HepG2 (cell line): ENCODE data around the gene VGF. TPM values are rescaled to one million over a fixed set of nuclear protein-coding genes. Genes with fewer than 3 reads are reported as not detected.
A peak's percentile ranks its signal among the peaks of the same experiment; 100 is the strongest.

Experiments
- ATF1 ChIP-seq: IDR thresholded peaks from 2 replicates; pipeline ENCODE4 v1.6.1; 2016; ENCODE audit warnings: mild to moderate bottlenecking, control low read depth
- ATF7 ChIP-seq, 2 experiments: fragments of 450-650 bp in 1 of 2; sonication (generic) in 1 of 2; formaldehyde crosslinking in 1 of 2; IDR thresholded peaks; 2 replicates each; pipeline versions ENCODE4 v1.4.0 to v1.6.1; 2016 to 2020; ENCODE audit warnings: antibody characterized with exemption in 1 of 2, mild to moderate bottlenecking in 1 of 2, missing genetic modification reagents in 1 of 2
- CC2D1A ChIP-seq: sonication (generic); formaldehyde crosslinking; IDR thresholded peaks from 2 replicates; pipeline ENCODE4 v1.8.1; 2023; ENCODE audit warnings: mild to moderate bottlenecking, missing genetic modification reagents
- CEBPB ChIP-seq: IDR thresholded peaks from 2 replicates; pipeline ENCODE4 v1.6.1; 2011; ENCODE audit warnings: low read depth, low read length, improper control_type of control experiment, borderline replicate concordance
- E2F1 ChIP-seq: sonication (generic); formaldehyde crosslinking; IDR thresholded peaks from 2 replicates; pipeline ENCODE4 v1.5.0; 2020; ENCODE audit warnings: missing genetic modification reagents
- POLR2AphosphoS2 ChIP-seq: IDR thresholded peaks from 2 replicates; pipeline ENCODE4 v1.6.1; 2011; ENCODE audit warnings: low read depth, low read length, improper control_type of control experiment
- SMC3 ChIP-seq: IDR thresholded peaks from 2 replicates; pipeline ENCODE4 v1.6.1; 2011; ENCODE audit warnings: low read length, improper control_type of control experiment
- SNAI1 ChIP-seq: sonication (generic); formaldehyde crosslinking; IDR thresholded peaks from 2 replicates; pipeline ENCODE4 v1.5.0; 2020; ENCODE audit warnings: mild to moderate bottlenecking, missing genetic modification reagents, borderline replicate concordance
- SUZ12 ChIP-seq: fragments of 150-350 bp; IDR thresholded peaks from 2 replicates; pipeline ENCODE4 v1.6.1; 2014; ENCODE audit warnings: low read depth, low read length
- TP53 ChIP-seq: sonication (generic); formaldehyde crosslinking; conservative IDR thresholded peaks from 2 replicates; pipeline ENCODE4 v1.4.0; 2020; ENCODE audit warnings: missing genetic modification reagents
- ZBTB40 ChIP-seq, 2 experiments: fragments of 450-650 bp in 1 of 2; sonication (generic) in 1 of 2; formaldehyde crosslinking in 1 of 2; IDR thresholded peaks; 2 replicates each; pipeline versions ENCODE4 v1.6.1 to v1.8.0; 2016 to 2022; ENCODE audit warnings: antibody characterized with exemption in 1 of 2, mild to moderate bottlenecking in 1 of 2, missing genetic modification reagents in 1 of 2
- ZIK1 ChIP-seq: sonication (generic); formaldehyde crosslinking; IDR thresholded peaks from 2 replicates; pipeline ENCODE4 v1.5.0; 2020; ENCODE audit warnings: mild to moderate bottlenecking, low read depth, missing genetic modification reagents, borderline replicate concordance
- ZNF232 ChIP-seq: sonication (generic); formaldehyde crosslinking; IDR thresholded peaks from 2 replicates; pipeline ENCODE4 v1.4.0; 2020; ENCODE audit warnings: missing genetic modification reagents, borderline replicate concordance
- ZNF260 ChIP-seq: sonication (generic); formaldehyde crosslinking; IDR thresholded peaks from 2 replicates; pipeline ENCODE4 v1.4.0; 2020; ENCODE audit warnings: missing genetic modification reagents, low read depth, mild to moderate bottlenecking, borderline replicate concordance
- ZNF772 ChIP-seq: sonication (generic); formaldehyde crosslinking; IDR thresholded peaks from 2 replicates; pipeline ENCODE4 v1.5.0; 2020; ENCODE audit warnings: mild to moderate bottlenecking, missing genetic modification reagents
- ZNF879 ChIP-seq: sonication (generic); formaldehyde crosslinking; IDR thresholded peaks from 2 replicates; pipeline ENCODE4 v1.8.1; 2023; ENCODE audit warnings: missing genetic modification reagents
- polyA plus RNA-seq, 8 experiments: library from polyadenylated mRNA; depleted of rRNA in 3 of 8; stranded (reverse) in 7 of 8; unstranded in 1 of 8; fragments of >200 nt; fragmentation: Illumina TruSeq in 4 of 8; extraction: Trizol in 4 of 8; gene quantifications; 2 replicates each; pipeline versions ENCODE4 v1.2.1 to v1.2.3, GENCODE V29; 2011 to 2016; ENCODE audit warnings: low read depth in 4 of 8, missing spikeins in 1 of 8, mixed read lengths in 1 of 8; ENCODE audit not compliant: insufficient read depth in 1 of 8
- total RNA-seq, 5 experiments: library from RNA; depleted of rRNA; stranded (reverse); fragments of >200 nt; fragmentation: Illumina TruSeq; extraction: Trizol; gene quantifications; 2 replicates each; pipeline ENCODE4 v1.2.3, GENCODE V29; 2016; ENCODE audit warnings: low read depth in 1 of 5

The VGF gene
- total and polyA plus RNA-seq, 2 of the 13 experiments (the other 11 are each of a cell fraction or from before 2014, with no cell fraction given): 0.12 to 0.46 TPM

- TF ChIP-seq ZBTB40 (IDR thresholded peaks at IDR 0.05): no peak
- peak; percentile 47; the same call in 1 of the 2 replicates for TF ChIP-seq ZBTB40 (CRISPR knock-in tag; IDR thresholded peaks at IDR 0.05)
- TF ChIP-seq ZNF879: no peak
- TF ChIP-seq ATF7 (IDR thresholded peaks at IDR 0.05): no peak; the same call in 1 of the 2 replicates
- peak; percentile 84; the same call in 1 of the 2 replicates for TF ChIP-seq ATF7 (CRISPR knock-in tag; IDR thresholded peaks at IDR 0.05)
- no peak for TF ChIP-seq SNAI1
- TF ChIP-seq CEBPB: peak; percentile 87
- TF ChIP-seq ZNF260 (CRISPR knock-in tag): no peak
- TF ChIP-seq ZNF772 (CRISPR knock-in tag): peak; percentile 95; the same call in 1 of the 2 replicates
- TF ChIP-seq E2F1 (CRISPR knock-in tag): no peak
- 0 out of 2 replicates have a peak, but pooled peaks have one; percentile 23 for TF ChIP-seq ZNF232 (CRISPR knock-in tag)
- TF ChIP-seq POLR2AphosphoS2: no peak; the same call in 1 of the 2 replicates
- peak; percentile 94; the same call in 1 of the 2 replicates for TF ChIP-seq TP53 (CRISPR knock-in tag)
- TF ChIP-seq CC2D1A (CRISPR knock-in tag): no peak
- TF ChIP-seq SMC3: peak; percentile 42; the same call in 1 of the 2 replicates
- TF ChIP-seq SUZ12: no peak
- TF ChIP-seq ATF1 (CRISPR knock-in tag): peak; percentile 59
- no peak for TF ChIP-seq ZIK1
Measured at GRCh38 chr7:101126651-101127459, 38.5 kb downstream of the VGF start, which contains the start of gene SERPINE1 (continued).
